ENCODE results near the gene EPC2.

EPC2 gene
- 103 to 125 (median 117) reads per million in 4 donors for total RNA-seq

- DNase-seq, result peak; percentile 78 to 88 (median 80)
Observed at GRCh38 chr2:148643998-148644882, at the start of gene EPC2. TSS of gene EPC2 (plus strand) at chr2:148644751. CDS start at chr2:148645018, 267 bp downstream.

- DNase-seq, result no peak
Observed at GRCh38 chr2:148596018-148596417, 48.5 kb upstream of the EPC2 start.

- no peak for DNase-seq
Observed at GRCh38 chr2:148599109-148599991, 45.2 kb upstream of the EPC2 start.

GRCh38 chr2:148602885-148603561 lies 41.5 kb upstream of the EPC2 start:
- no peak for DNase-seq

GRCh38 chr2:148603562-148603920 lies 41.0 kb upstream of the EPC2 start:
- DNase-seq, result peak in 1 of 5 donors; percentile 86

- DNase-seq, result no peak
Observed at GRCh38 chr2:148604927-148605326, 39.6 kb upstream of the EPC2 start.

- DNase-seq, result no peak
Observed at GRCh38 chr2:148607566-148607965, 37.0 kb upstream of the EPC2 start.

- no peak for DNase-seq
Observed at GRCh38 chr2:148613231-148614013, 31.1 kb upstream of the EPC2 start.

- no peak for DNase-seq
Observed at GRCh38 chr2:148614014-148614321, 30.6 kb upstream of the EPC2 start.

- DNase-seq, result peak in 1 of 5 donors; percentile 50
Observed at GRCh38 chr2:148614322-148615049, 30.1 kb upstream of the EPC2 start.

- DNase-seq, result no peak
Observed at GRCh38 chr2:148615381-148615841, 29.1 kb upstream of the EPC2 start.

GRCh38 chr2:148616662-148617061 lies 27.9 kb upstream of the EPC2 start:
- DNase-seq, result no peak

GRCh38 chr2:148617219-148617618 lies 27.3 kb upstream of the EPC2 start:
- DNase-seq, result no peak

- DNase-seq, result no peak
Observed at GRCh38 chr2:148619560-148620195, 24.9 kb upstream of the EPC2 start.

GRCh38 chr2:148622366-148622765 lies 22.2 kb upstream of the EPC2 start:
- no peak for DNase-seq

GRCh38 chr2:148623086-148623485 lies 21.5 kb upstream of the EPC2 start:
- DNase-seq, result no peak

- DNase-seq, result no peak
Observed at GRCh38 chr2:148627224-148627623, 17.3 kb upstream of the EPC2 start.

GRCh38 chr2:148634749-148635148 lies 9.8 kb upstream of the EPC2 start:
- DNase-seq, result no peak

GRCh38 chr2:148638543-148638942 lies 6.0 kb upstream of the EPC2 start:
- DNase-seq, result no peak

- no peak for DNase-seq
Observed at GRCh38 chr2:148640767-148641166, 3.8 kb upstream of the EPC2 start.
